ENCODE results near the gene DYNC1LI1. TPM values are rescaled to one million over a fixed set of nuclear protein-coding genes. Genes with fewer than 3 reads are reported as not detected.
A peak's percentile ranks its signal among the peaks of the same experiment; 100 is the strongest.
"Not testable (repeated sequence)": the region's sequence is repeated elsewhere in the genome, so short reads cannot be mapped to it uniquely, and the experiment has no call there.

Gene DYNC1LI1
- total RNA-seq, 1 donor from 2014 or later = 81.7 TPM

- no peak overlapping the region for H3K4me3 Mint-ChIP-seq (ENCODE audit: unreplicated experiment)
- peaks cover 2% of the 10 kb centered on the region for H3K27me3 Mint-ChIP-seq (ENCODE audit: unreplicated experiment)
- peaks cover 13% of the 10 kb centered on the region for H3K36me3 Mint-ChIP-seq (ENCODE audit: low read depth, unreplicated experiment)
- no peak for TF ChIP-seq CTCF (IDR thresholded peaks at IDR 0.05; ENCODE audit: unreplicated experiment)
- H3K27ac Mint-ChIP-seq (ENCODE audit: unreplicated experiment) = no peak overlapping the region
- no peaks in the 10 kb centered on the region for H3K9me3 Mint-ChIP-seq (ENCODE audit: unreplicated experiment)
- H3K4me1 Mint-ChIP-seq (ENCODE audit: unreplicated experiment) = peaks cover 4% of the 10 kb centered on the region
- no peak for DNase-seq (ENCODE audit: low spot score)
Measured at GRCh38 chr3:32532434-32532833, 38.2 kb downstream of the DYNC1LI1 start.

DNA sequence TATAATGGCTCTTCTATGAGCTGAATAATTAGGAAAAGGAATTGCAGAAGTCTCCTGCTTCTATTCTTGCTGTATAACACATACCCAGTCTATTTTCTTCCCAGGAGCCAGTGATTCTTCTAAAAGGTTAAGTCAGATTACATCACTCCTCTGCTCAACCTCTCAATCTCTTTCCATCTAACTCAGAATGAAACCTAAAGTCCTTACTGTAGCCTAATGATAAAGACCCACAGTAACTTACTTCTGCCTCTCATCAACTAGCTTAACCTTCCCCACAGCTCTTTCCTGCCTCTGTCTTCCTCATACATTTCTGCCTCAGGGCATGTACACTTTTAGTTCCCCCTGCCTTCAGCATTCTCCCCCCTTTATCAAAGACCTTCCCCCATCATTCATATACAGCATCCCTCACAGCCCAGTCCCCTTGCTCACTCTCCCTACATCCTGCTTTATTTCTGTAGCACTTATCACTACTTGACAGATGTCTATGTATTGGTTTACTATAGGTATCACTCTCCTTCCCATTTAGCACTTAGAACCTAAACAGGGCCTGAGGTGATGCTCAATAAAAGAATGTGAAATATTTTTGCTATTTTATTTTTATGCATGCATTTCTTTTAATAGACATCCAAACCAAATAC is 39.5 kb downstream of the DYNC1LI1 start:
- peaks cover 17% of the 10 kb centered on the region for H3K36me3 Mint-ChIP-seq (ENCODE audit: low read depth, unreplicated experiment)

GRCh38 chr3:32525720-32526119 is 44.9 kb downstream of the DYNC1LI1 start:
- Mint-ChIP-seq H3K27me3 (ENCODE audit: unreplicated experiment) (no peaks in the 10 kb centered on the region), H3K4me1 (ENCODE audit: unreplicated experiment) (no peaks in the 10 kb centered on the region), H3K27ac (ENCODE audit: unreplicated experiment) (no peak overlapping the region), H3K9me3 (ENCODE audit: unreplicated experiment) (no peaks in the 10 kb centered on the region), H3K36me3 (ENCODE audit: low read depth, unreplicated experiment) (peaks cover 32% of the 10 kb centered on the region), H3K4me3 (ENCODE audit: unreplicated experiment) (no peak overlapping the region)
- DNase-seq (ENCODE audit: low spot score) = no peak
- no peak for TF ChIP-seq CTCF (IDR thresholded peaks at IDR 0.05; ENCODE audit: unreplicated experiment)

More for the DNA sequence above, 39.5 kb downstream of the DYNC1LI1 start:
- Mint-ChIP-seq H3K27me3 (ENCODE audit: unreplicated experiment) (peaks cover 2% of the 10 kb centered on the region), H3K4me3 (ENCODE audit: unreplicated experiment) (peak overlapping the region; percentile 3), H3K4me1 (ENCODE audit: unreplicated experiment) (peaks cover 4% of the 10 kb centered on the region), H3K27ac (ENCODE audit: unreplicated experiment) (no peak overlapping the region), H3K9me3 (ENCODE audit: unreplicated experiment) (no peaks in the 10 kb centered on the region)
- DNase-seq (ENCODE audit: low spot score) = no peak
- no peak for TF ChIP-seq CTCF (IDR thresholded peaks at IDR 0.05; ENCODE audit: unreplicated experiment)

- Mint-ChIP-seq H3K27ac (ENCODE audit: unreplicated experiment) (peak overlapping the region; percentile 5), H3K9me3 (ENCODE audit: unreplicated experiment) (no peaks in the 10 kb centered on the region), H3K36me3 (ENCODE audit: low read depth, unreplicated experiment) (peaks cover 46% of the 10 kb centered on the region), H3K4me1 (ENCODE audit: unreplicated experiment) (peaks cover 2% of the 10 kb centered on the region), H3K4me3 (ENCODE audit: unreplicated experiment) (peak overlapping the region; percentile 1), H3K27me3 (ENCODE audit: unreplicated experiment) (no peaks in the 10 kb centered on the region)
- DNase-seq (ENCODE audit: low spot score) = no peak
- no peak for TF ChIP-seq CTCF (IDR thresholded peaks at IDR 0.05; ENCODE audit: unreplicated experiment)
Measured at GRCh38 chr3:32522682-32523081, 48.0 kb downstream of the DYNC1LI1 start.

DNA sequence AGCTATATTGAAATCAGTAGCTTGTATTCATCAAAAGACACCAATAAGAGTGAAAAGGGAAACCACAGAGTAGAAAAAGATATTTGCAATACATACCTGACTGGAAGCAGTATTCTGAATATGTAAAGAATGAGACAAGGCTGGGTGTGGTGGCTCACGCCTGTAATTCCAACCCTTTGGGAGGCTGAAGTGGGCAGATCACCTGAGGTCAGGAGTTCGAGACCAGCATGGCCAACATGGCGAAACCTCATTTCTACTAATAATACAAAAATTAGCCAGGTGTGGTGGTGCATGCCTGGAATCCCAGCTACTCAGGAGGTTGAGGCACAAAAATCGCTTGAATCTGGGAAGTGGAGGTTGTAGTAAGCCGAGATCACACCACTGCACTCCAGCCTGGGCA is 51.7 kb downstream of the DYNC1LI1 start:
- not testable (repeated sequence) for H3K27me3 Mint-ChIP-seq (ENCODE audit: unreplicated experiment); H3K4me1 Mint-ChIP-seq (ENCODE audit: unreplicated experiment); H3K9me3 Mint-ChIP-seq (ENCODE audit: unreplicated experiment); DNase-seq (ENCODE audit: low spot score); H3K27ac Mint-ChIP-seq (ENCODE audit: unreplicated experiment)
- Mint-ChIP-seq H3K36me3 (ENCODE audit: low read depth, unreplicated experiment) (peaks cover 39% of the 10 kb centered on the region), H3K4me3 (ENCODE audit: unreplicated experiment) (peak overlapping the region; percentile 7)

GRCh38 chr3:32516751-32517150 is 53.9 kb downstream of the DYNC1LI1 start:
- Mint-ChIP-seq H3K27ac (ENCODE audit: unreplicated experiment) (peak overlapping the region; percentile 88), H3K36me3 (ENCODE audit: low read depth, unreplicated experiment) (peaks cover 24% of the 10 kb centered on the region)
- H3K4me1 Mint-ChIP-seq (ENCODE audit: unreplicated experiment); DNase-seq (ENCODE audit: low spot score); H3K27me3 Mint-ChIP-seq (ENCODE audit: unreplicated experiment); H3K4me3 Mint-ChIP-seq (ENCODE audit: unreplicated experiment); H3K9me3 Mint-ChIP-seq (ENCODE audit: unreplicated experiment): not testable (repeated sequence)

All from endothelial cell (in vitro differentiated cells).